ENCODE measurements around the gene SH3YL1.

Gene SH3YL1

GRCh38 chr2:286774-287392 is 23.1 kb upstream of the SH3YL1 start:
- Histone ChIP-seq H3K4me3 (peak overlapping the region; percentile 74), H3K27ac (no peak overlapping the region)
- DNase-seq (ENCODE audit: low spot score) = no peak
- no peak for TF ChIP-seq CTCF (IDR thresholded peaks at IDR 0.05)

- DNase-seq (ENCODE audit: low spot score) = no peak
- no peak for TF ChIP-seq CTCF (IDR thresholded peaks at IDR 0.05)
- Histone ChIP-seq H3K27ac (no peak overlapping the region), H3K4me3 (no peak overlapping the region)
Measured at GRCh38 chr2:286035-286434, 22.2 kb upstream of the SH3YL1 start.

- no peak for DNase-seq (ENCODE audit: low spot score)
- no peak overlapping the region for H3K4me3 ChIP-seq
- TF ChIP-seq CTCF (IDR thresholded peaks at IDR 0.05) = no peak
- no peak overlapping the region for H3K27ac ChIP-seq
Measured at GRCh38 chr2:285531-285930, 21.7 kb upstream of the SH3YL1 start.

GRCh38 chr2:284896-285492 is 21.2 kb upstream of the SH3YL1 start:
- H3K4me3 ChIP-seq = no peak overlapping the region
- no peak for TF ChIP-seq CTCF (IDR thresholded peaks at IDR 0.05)
- peak overlapping the region in 1 of 2 donors; percentile 9 for H3K27ac ChIP-seq
- no peak for DNase-seq (ENCODE audit: low spot score)

GRCh38 chr2:283996-284794 is 20.4 kb upstream of the SH3YL1 start:
- DNase-seq (ENCODE audit: low spot score) = no peak
- TF ChIP-seq CTCF (IDR thresholded peaks at IDR 0.05) = no peak
- no peak overlapping the region for H3K4me3 ChIP-seq
- no peak overlapping the region for H3K27ac ChIP-seq

- no peak for DNase-seq (ENCODE audit: low spot score)
- Histone ChIP-seq H3K4me3 (no peak overlapping the region), H3K27ac (no peak overlapping the region)
- no peak for TF ChIP-seq CTCF (IDR thresholded peaks at IDR 0.05)
Measured at GRCh38 chr2:282371-283263, 18.8 kb upstream of the SH3YL1 start.
